Erythroblast (primary cell): ENCODE data around the gene TRAPPC2L.

Experiments used
- GATA1 ChIP-seq: IDR thresholded peaks from 2 replicates; pipeline ENCODE4 v1.6.1; 2011; ENCODE audit warnings: low read depth, mild to moderate bottlenecking, control low read depth, low read length, moderate library complexity
- POLR2A ChIP-seq: IDR thresholded peaks from 2 replicates; pipeline ENCODE4 v1.6.1; 2011; ENCODE audit warnings: mild to moderate bottlenecking, low read length

DNA sequence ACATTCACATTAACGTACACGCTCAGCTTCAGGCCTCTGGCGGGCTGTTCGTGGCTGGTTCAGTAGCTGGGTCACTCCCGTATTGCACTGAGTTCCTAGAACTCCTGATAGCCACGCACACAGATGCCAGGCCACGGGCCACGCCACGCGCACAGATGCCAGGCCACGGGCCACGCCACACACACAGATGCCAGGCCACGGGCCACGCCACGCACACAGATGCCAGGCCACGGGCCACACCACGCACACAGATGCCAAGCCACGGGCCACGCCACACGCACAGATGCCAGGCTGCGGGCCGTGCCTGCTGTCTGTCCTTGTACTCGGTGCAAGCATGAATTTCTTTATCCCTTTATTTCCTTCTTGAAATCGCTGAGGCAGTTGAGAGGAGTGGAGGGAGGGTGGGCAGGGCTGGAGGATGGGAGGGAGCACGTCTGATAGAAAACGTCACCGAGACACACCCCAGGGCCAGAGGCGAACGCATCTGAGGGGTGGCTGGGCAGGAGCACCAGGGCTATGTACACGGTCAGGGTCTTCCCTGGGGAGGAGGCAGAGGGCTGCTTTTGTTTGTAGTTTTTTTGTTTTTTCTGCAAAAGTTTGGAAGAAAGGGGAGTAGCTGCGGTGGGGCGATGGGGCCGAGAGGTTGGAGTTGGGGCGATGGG lies 18.1 kb downstream of the TRAPPC2L start:
- no peak for TF ChIP-seq POLR2A
- no peak for TF ChIP-seq GATA1
